GF-D8 (cell line): ENCODE measurements around the gene COQ8B.
A peak's percentile ranks its signal among the peaks of the same experiment; 100 is the strongest.
"Not testable (repeated sequence)": the region's sequence is repeated elsewhere in the genome, so short reads cannot be mapped to it uniquely, and the experiment has no call there.

Experiments used
- DNase-seq: peaks from one replicate; lab custom pipeline; 2025; lab: John Stamatoyannopoulos, UW

Gene COQ8B

GRCh38 chr19:40668991-40669614 lies 47.6 kb downstream of the COQ8B start:
- no peak for DNase-seq

GRCh38 chr19:40667602-40668001 lies 49.1 kb downstream of the COQ8B start:
- no peak for DNase-seq

GRCh38 chr19:40666803-40667438 lies 49.8 kb downstream of the COQ8B start:
- no peak for DNase-seq

GRCh38 chr19:40663695-40664692 lies 52.7 kb downstream of the COQ8B start:
- DNase-seq, result no peak

- peak; percentile 36 for DNase-seq
Observed at GRCh38 chr19:40662925-40663694, 53.6 kb downstream of the COQ8B start.

- DNase-seq, result no peak
Observed at GRCh38 chr19:40661616-40662015, 55.1 kb downstream of the COQ8B start.

- no peak for DNase-seq
Observed at GRCh38 chr19:40659566-40659965, 57.1 kb downstream of the COQ8B start.

- DNase-seq, result no peak
Observed at GRCh38 chr19:40659116-40659515, 57.6 kb downstream of the COQ8B start.

GRCh38 chr19:40658031-40658430 lies 58.7 kb downstream of the COQ8B start:
- DNase-seq, result no peak

- not testable (repeated sequence) for DNase-seq
Observed at GRCh38 chr19:40655684-40656083, 61.0 kb downstream of the COQ8B start.

GRCh38 chr19:40652303-40652702 lies 64.4 kb downstream of the COQ8B start:
- not testable (repeated sequence) for DNase-seq

- no peak for DNase-seq
Observed at GRCh38 chr19:40650749-40651305, 65.9 kb downstream of the COQ8B start.

GRCh38 chr19:40649903-40650675 lies 66.6 kb downstream of the COQ8B start:
- DNase-seq, result not testable (repeated sequence)

GRCh38 chr19:40646743-40647254 lies 69.9 kb downstream of the COQ8B start:
- DNase-seq, result no peak

- DNase-seq, result no peak
Observed at GRCh38 chr19:40642757-40643305, 73.9 kb downstream of the COQ8B start.

- DNase-seq, result no peak
Observed at GRCh38 chr19:40642051-40642706, 74.5 kb downstream of the COQ8B start.
